Medulla oblongata (tissue), 1 donor: ENCODE measurements around the gene PTPRM.
"Not testable (repeated sequence)": the region's sequence is repeated elsewhere in the genome, so short reads cannot be mapped to it uniquely, and the experiment has no call there.

ENCODE experiments used
- DNase-seq: peaks from one replicate; pipeline ENCODE4 v3.0.0-alpha.2; 2015; ENCODE audit errors: extremely low spot score

The PTPRM gene

GRCh38 chr18:7725897-7726296 is 158.8 kb downstream of the PTPRM start:
- no peak for DNase-seq

GRCh38 chr18:7726522-7726921 is 159.4 kb downstream of the PTPRM start:
- no peak for DNase-seq

- DNase-seq = no peak
Observed at GRCh38 chr18:7727361-7728076, 160.4 kb downstream of the PTPRM start.

GRCh38 chr18:7728297-7728696 is 161.2 kb downstream of the PTPRM start:
- DNase-seq = no peak

GRCh38 chr18:7729868-7730267 is 162.8 kb downstream of the PTPRM start:
- DNase-seq = no peak

- no peak for DNase-seq
Observed at GRCh38 chr18:7730682-7731081, 163.6 kb downstream of the PTPRM start.

GRCh38 chr18:7733642-7734041 is 166.5 kb downstream of the PTPRM start:
- no peak for DNase-seq

GRCh38 chr18:7735196-7735595 is 168.1 kb downstream of the PTPRM start:
- no peak for DNase-seq

- DNase-seq = no peak
Observed at GRCh38 chr18:7735626-7736175, 168.6 kb downstream of the PTPRM start.

- DNase-seq = not testable (repeated sequence)
Observed at GRCh38 chr18:7736526-7736925, 169.4 kb downstream of the PTPRM start.

- no peak for DNase-seq
Observed at GRCh38 chr18:7737550-7737949, 170.4 kb downstream of the PTPRM start.

- DNase-seq = no peak
Observed at GRCh38 chr18:7740821-7741220, 173.7 kb downstream of the PTPRM start.

- no peak for DNase-seq
Observed at GRCh38 chr18:7741640-7742039, 174.5 kb downstream of the PTPRM start.

GRCh38 chr18:7742224-7742623 is 175.1 kb downstream of the PTPRM start:
- no peak for DNase-seq

- no peak for DNase-seq
Observed at GRCh38 chr18:7743256-7743655, 176.1 kb downstream of the PTPRM start.

- DNase-seq = no peak
Observed at GRCh38 chr18:7746106-7746505, 179.0 kb downstream of the PTPRM start.

- DNase-seq = no peak
Observed at GRCh38 chr18:7748251-7749007, 181.3 kb downstream of the PTPRM start.

- DNase-seq = no peak
Observed at GRCh38 chr18:7749008-7749405, 181.9 kb downstream of the PTPRM start.

- no peak for DNase-seq
Observed at GRCh38 chr18:7749510-7749981, 182.4 kb downstream of the PTPRM start.

- no peak for DNase-seq
Observed at GRCh38 chr18:7750095-7750663, 183.1 kb downstream of the PTPRM start.

- no peak for DNase-seq
Observed at GRCh38 chr18:7750966-7751365, 183.8 kb downstream of the PTPRM start.

- DNase-seq = no peak
Observed at GRCh38 chr18:7754258-7754657, 187.1 kb downstream of the PTPRM start.
